Small intestine (tissue), 7 donors: ENCODE measurements around the gene CHST7. TPM values are rescaled to one million over a fixed set of nuclear protein-coding genes. Genes with fewer than 3 reads are reported as not detected.

Experiments
- DNase-seq, 2 donors: peaks; one replicate each; pipeline versions ENCODE4 v3.0.0 to v3.0.0-alpha.2; 2013
- FAIRE-seq: peaks from 2 replicates; lab custom pipeline; 2012; peaks lifted over from hg19 to GRCh38; lab: Jason Lieb, UNC
- H3K27ac ChIP-seq, 3 donors: one replicate each; pipeline ENCODE4 v1.5.1; 2013; ENCODE audit warnings: low read length in 2 of 3, mild to moderate bottlenecking in 2 of 3, control low read depth in 1 of 3, inconsistent platforms in 1 of 3, low read depth in 1 of 3, moderate library complexity in 1 of 3
- H3K27me3 ChIP-seq, 3 donors: one replicate each; pipeline ENCODE4 v1.6.1; 2013; ENCODE audit warnings: low read length in 3 of 3, inconsistent platforms in 1 of 3; ENCODE audit not compliant: control insufficient read depth in 3 of 3, insufficient read depth in 3 of 3
- H3K36me3 ChIP-seq, 3 donors: one replicate each; pipeline ENCODE4 v1.6.1; 2013; ENCODE audit warnings: low read length in 3 of 3, inconsistent platforms in 1 of 3, low read depth in 1 of 3, mild to moderate bottlenecking in 1 of 3, moderate library complexity in 1 of 3; ENCODE audit not compliant: control insufficient read depth in 3 of 3, insufficient read depth in 2 of 3
- H3K4me1 ChIP-seq, 3 donors: one replicate each; pipeline ENCODE4 v1.6.1; 2013; ENCODE audit warnings: low read length in 2 of 3, inconsistent platforms in 1 of 3, low read depth in 1 of 3, mild to moderate bottlenecking in 1 of 3, moderate library complexity in 1 of 3; ENCODE audit not compliant: control insufficient read depth in 3 of 3, insufficient read depth in 2 of 3
- H3K4me3 ChIP-seq, 3 donors: one replicate each; pipeline ENCODE4 v1.5.1; 2013; ENCODE audit warnings: low read length in 3 of 3, control low read depth in 1 of 3, inconsistent platforms in 1 of 3, low read depth in 1 of 3, mild to moderate bottlenecking in 1 of 3, moderate library complexity in 1 of 3
- H3K9me3 ChIP-seq, 2 donors: one replicate each; pipeline ENCODE4 v1.6.1; 2013; ENCODE audit warnings: low read depth in 1 of 2, low read length in 1 of 2; ENCODE audit not compliant: control insufficient read depth in 2 of 2, insufficient read depth in 1 of 2
- WGBS, 3 donors: extraction: QIAGEN DNeasy Blood & Tissue Kit; methylation state at CpG; one replicate each; pipeline ENCODE4 v1.1.7; 2013; 5-methylcytosine and 5-hydroxymethylcytosine counted together
- polyA plus RNA-seq, 4 donors: library from polyadenylated mRNA; stranded (reverse) in 3 of 4; unstranded in 1 of 4; fragments of 200-250 nt in 3 of 4; fragments of 120-200 nt in 1 of 4; gene quantifications; one replicate each; pipeline versions ENCODE4 v1.2.1 to v1.2.3, GENCODE V29; 2013
- donor health status: healthy with polysubstance abuse.
- donor health status: control.
- donor health status: control.
- donor health status: Bipolar disorder and iron deficiency.
- donor health status: healthy.

CHST7 gene
- polyA plus RNA-seq, 4 donors = 0.54 to 3.8 (median 1.1) TPM; not detected in 1

- no peak overlapping the region for H3K27ac ChIP-seq
- no peaks in the 10 kb centered on the region for H3K27me3 ChIP-seq
- FAIRE-seq (no peak), DNase-seq (no peak)
- H3K4me3 ChIP-seq = no peak overlapping the region
- no peaks in the 10 kb centered on the region for H3K4me1 ChIP-seq
- no peaks in the 10 kb centered on the region for H3K9me3 ChIP-seq
- no peaks in the 10 kb centered on the region for H3K36me3 ChIP-seq
- 68 to 82% (median 78%) methylated on average over 3 of the region's 3 CpGs for WGBS, 3 donors
Observed at GRCh38 chrX:46621572-46621971, 48.0 kb downstream of the CHST7 start.

- DNase-seq (no peak), FAIRE-seq (no peak)
- H3K9me3 ChIP-seq = no peaks in the 10 kb centered on the region
- no peaks in the 10 kb centered on the region for H3K36me3 ChIP-seq
- H3K4me1 ChIP-seq = no peaks in the 10 kb centered on the region
- no peak overlapping the region for H3K27ac ChIP-seq
- H3K27me3 ChIP-seq = no peaks in the 10 kb centered on the region
- 76 to 93% (median 91%) methylated on average over 6 of the region's 6 CpGs for WGBS, 3 donors
- H3K4me3 ChIP-seq = no peak overlapping the region
Observed at GRCh38 chrX:46624090-46624786, 50.7 kb downstream of the CHST7 start.

DNA sequence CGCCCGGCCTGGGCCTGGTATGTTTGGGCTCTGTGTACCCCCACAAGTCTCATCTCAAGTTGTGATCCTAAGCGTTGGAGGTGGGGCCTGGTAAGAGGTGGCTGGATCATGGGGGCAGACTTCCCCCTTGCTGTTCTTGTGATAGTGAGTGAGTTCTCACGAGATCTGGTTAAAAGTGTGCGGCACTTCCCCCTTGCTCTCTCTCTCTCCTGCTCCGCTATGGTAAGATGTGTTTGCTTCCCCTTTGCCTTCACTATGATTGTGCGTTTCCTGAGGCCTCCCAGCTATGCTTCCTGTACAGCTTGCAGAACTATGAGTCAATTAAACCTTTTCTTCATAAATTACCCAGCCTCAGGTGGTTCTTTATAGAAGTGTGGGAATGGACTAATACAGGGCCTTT lies 53.0 kb downstream of the CHST7 start:
- no peak for DNase-seq
- FAIRE-seq = no peak
- no peak overlapping the region for H3K4me3 ChIP-seq
- WGBS, 3 donors = 64 to 79% (median 71%) methylated on average over 5 to 7 of the region's 7 CpGs
- no peaks in the 10 kb centered on the region for H3K27me3 ChIP-seq
- H3K4me1 ChIP-seq = no peaks in the 10 kb centered on the region
- H3K27ac ChIP-seq = peak overlapping the region in 1 of 3 donors; percentile 1
- H3K36me3 ChIP-seq = peaks cover 0 to 4% (median 0%) of the 10 kb centered on the region in 3 donors
- no peaks in the 10 kb centered on the region for H3K9me3 ChIP-seq

DNA sequence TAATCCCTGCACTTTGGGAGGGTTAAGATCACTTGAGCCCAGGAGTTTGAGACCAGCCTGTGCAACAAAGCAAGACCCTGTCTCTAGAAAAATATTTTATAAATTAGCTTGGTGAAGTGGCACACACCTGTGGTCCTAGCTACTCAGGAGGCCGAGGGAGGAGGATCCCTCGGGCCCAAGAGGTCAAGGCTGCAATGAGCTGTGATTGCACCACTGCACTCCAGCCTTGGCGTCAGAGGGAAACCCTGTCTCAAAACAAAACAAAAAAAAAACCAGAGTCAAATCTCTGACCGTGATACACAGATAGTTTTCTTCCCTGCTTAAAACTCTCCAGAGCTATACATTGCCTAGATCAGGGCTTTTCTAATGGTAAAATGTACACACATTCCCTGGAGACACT lies 53.5 kb downstream of the CHST7 start:
- FAIRE-seq (no peak), DNase-seq (no peak)
- no peaks in the 10 kb centered on the region for H3K27me3 ChIP-seq
- no peaks in the 10 kb centered on the region for H3K9me3 ChIP-seq
- H3K36me3 ChIP-seq = peaks cover 0 to 4% (median 0%) of the 10 kb centered on the region in 3 donors
- no peaks in the 10 kb centered on the region for H3K4me1 ChIP-seq
- WGBS, 3 donors = 61 to 96% (median 72%) methylated on average over 4 of the region's 4 CpGs
- no peak overlapping the region for H3K4me3 ChIP-seq
- peak overlapping the region in 1 of 3 donors; percentile 1 for H3K27ac ChIP-seq

- no peak overlapping the region for H3K4me3 ChIP-seq
- H3K27ac ChIP-seq = peak overlapping the region in 1 of 3 donors; percentile 43
- FAIRE-seq (no peak), DNase-seq (no peak)
- no peaks in the 10 kb centered on the region for H3K9me3 ChIP-seq
- WGBS, 3 donors = 55 to 79% (median 64%) methylated on average over 10 of the region's 10 CpGs
- H3K4me1 ChIP-seq = no peaks in the 10 kb centered on the region
- peaks cover 0 to 4% (median 0%) of the 10 kb centered on the region in 3 donors for H3K36me3 ChIP-seq
- H3K27me3 ChIP-seq = no peaks in the 10 kb centered on the region
Observed at GRCh38 chrX:46627711-46628419, 54.3 kb downstream of the CHST7 start.

DNA sequence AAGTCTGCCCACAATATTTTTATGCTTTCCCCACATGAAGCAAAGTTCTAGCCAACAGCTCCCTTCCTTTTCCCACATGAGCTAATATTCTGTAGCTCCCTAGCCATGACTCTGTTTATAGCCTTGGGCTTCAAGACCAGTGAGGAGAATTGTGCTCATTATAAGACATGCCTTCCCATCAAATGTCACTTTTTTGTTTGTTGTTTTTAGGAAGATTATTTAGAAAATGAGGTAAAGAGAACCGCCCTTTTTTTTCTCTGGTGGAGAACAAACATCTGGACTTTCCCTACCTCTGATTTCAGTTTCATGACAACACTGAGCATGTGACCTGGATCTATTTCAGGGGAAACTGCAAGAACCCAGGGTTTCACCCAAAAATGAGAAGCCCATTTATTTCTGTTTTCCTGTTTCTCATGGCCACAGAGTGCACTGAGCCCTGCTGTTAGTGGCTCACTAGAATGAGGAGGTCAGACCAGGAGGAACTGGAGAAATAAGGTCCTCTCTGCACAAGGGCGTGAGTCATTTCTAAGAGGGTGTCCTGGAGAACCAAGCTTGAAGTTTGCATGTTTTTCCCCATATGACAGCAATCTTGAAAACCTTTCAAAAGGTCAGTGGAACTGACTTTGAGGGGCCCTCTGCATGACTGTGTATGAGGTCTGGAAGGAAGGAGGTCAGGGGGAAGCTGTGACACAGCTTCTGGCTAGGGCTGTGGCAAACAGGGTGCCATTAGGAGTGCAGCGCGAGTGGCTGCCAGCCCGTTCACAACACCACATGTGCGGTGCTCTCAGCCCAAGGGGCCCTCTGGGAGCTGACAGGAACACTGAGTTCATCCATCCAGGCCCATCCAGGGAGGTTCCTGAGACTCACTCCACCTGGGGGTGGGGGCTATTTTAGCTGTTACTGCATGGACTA lies 55.2 kb downstream of the CHST7 start:
- Histone ChIP-seq H3K36me3 (peaks cover 0 to 4% (median 0%) of the 10 kb centered on the region in 3 donors), H3K27me3 (no peaks in the 10 kb centered on the region), H3K4me3 (no peak overlapping the region), H3K4me1 (no peaks in the 10 kb centered on the region), H3K27ac (peak overlapping the region in 1 of 3 donors; percentile 91), H3K9me3 (no peaks in the 10 kb centered on the region)
- FAIRE-seq (no peak), DNase-seq (no peak)
- 52 to 83% (median 53%) methylated on average over 4 to 6 of the region's 6 CpGs for WGBS, 3 donors

DNA sequence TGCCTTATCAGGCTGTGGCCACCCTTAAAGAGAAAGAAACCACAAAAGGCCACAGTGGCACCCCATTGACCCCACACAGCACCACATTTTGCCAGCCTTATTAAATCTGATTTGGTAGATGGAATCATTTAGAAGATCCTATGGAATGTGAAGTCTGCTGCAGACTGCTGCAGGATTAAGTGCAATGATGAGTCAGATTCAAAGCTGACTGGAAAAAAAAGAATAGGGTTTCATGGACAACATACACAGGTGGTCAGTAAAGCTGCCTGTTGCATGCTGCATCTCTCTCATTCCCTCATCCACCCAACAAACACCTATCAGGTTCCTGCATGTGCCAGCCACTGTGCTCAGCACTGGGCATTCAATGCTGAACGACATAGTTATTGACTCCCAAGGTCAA lies 56.6 kb downstream of the CHST7 start:
- FAIRE-seq = no peak
- Histone ChIP-seq H3K27me3 (no peaks in the 10 kb centered on the region), H3K27ac (no peak overlapping the region), H3K36me3 (peaks cover 0 to 4% (median 0%) of the 10 kb centered on the region in 3 donors), H3K4me1 (no peaks in the 10 kb centered on the region), H3K9me3 (no peaks in the 10 kb centered on the region), H3K4me3 (no peak overlapping the region)
- no peak for DNase-seq
- 52 to 87% (median 87%) methylated on average over 1 of the region's 1 CpG for WGBS, 3 donors

DNA sequence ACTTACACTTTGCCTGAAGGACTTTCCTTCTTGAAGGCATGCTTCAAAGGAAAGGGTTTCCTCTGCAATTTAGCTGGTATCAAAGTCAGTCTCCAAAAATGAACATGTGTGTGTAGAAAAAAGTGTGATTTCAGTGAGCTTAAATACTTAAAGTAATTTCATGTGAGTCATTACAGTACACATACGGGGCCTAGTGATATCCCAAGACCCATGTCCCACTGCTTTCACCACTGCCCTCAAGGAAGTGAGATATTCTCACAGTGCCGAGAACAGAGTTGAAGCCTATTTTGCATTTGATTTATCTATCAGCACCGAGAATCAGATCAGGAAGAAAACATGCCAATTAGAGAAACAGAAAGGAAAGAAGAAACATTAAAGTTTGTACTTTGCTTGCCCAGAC lies 61.0 kb downstream of the CHST7 start:
- no peak overlapping the region for H3K4me3 ChIP-seq
- no peak overlapping the region for H3K27ac ChIP-seq
- 49 to 79% (median 62%) methylated on average over 3 of the region's 3 CpGs for WGBS, 3 donors
- no peaks in the 10 kb centered on the region for H3K9me3 ChIP-seq
- no peaks in the 10 kb centered on the region for H3K4me1 ChIP-seq
- peaks cover 0 to 4% (median 0%) of the 10 kb centered on the region in 3 donors for H3K36me3 ChIP-seq
- FAIRE-seq (no peak), DNase-seq (no peak)
- no peaks in the 10 kb centered on the region for H3K27me3 ChIP-seq
